GM18907 (cell line): Measurements from ENCODE around the gene CD72.

ENCODE experiments used
- ATAC-seq: cut with Tn5 transposase; IDR thresholded peaks from one replicate; pipeline ENCODE4 v1.9.1; 2021; ENCODE audit warnings: mild to moderate bottlenecking, moderate library complexity; ENCODE audit not compliant: unreplicated experiment

The CD72 gene

DNA sequence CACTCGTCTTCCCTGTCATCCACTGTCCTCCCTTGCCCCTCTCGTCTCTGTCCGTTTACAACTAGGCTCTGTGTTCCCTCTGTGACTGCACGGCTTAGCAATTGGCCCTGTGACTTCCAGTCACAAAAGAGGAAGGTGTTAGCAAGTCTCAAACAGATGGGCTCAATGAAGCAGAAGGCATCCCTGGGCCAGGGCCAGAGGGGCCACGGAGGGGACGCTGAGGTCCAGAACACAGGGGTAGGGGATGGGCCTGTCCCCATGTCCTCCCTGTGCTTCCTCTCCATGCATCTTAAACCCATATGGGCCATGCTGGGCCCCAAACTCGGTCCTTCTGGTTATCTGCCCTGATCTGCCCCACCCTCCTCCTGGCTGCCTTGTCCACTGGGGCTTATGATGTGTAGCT is at the start of gene CD72:
CD72 (minus strand) TSS at position 89 of the 403 bp plus-strand sequence. CDS start 110 bp downstream, outside the sequence.
- ATAC-seq, result no peak

- ATAC-seq, result no peak
These were observed 49.7 kb upstream of the CD72 start for GRCh38 chr9:35667939-35668338.

DNA sequence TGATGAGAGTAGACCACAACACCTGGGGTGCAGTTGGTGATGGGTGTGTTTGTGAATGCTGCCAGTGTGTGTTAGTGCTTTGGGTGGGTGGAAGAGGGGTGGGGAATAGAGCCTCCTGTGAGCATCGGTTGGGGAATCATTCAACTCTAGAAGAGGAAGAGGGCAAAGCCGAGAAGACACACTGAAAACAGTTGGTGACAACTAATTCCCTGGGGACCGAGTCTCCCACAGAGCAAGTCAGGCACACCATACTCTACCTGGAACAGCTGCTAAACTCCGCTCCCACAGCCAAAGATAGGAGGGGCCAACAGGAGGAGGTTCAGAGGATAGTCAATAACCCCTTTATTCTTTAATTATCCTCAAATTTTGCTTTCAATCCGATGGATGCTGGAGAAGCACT is 48.3 kb upstream of the CD72 start:
- ATAC-seq, result no peak

DNA sequence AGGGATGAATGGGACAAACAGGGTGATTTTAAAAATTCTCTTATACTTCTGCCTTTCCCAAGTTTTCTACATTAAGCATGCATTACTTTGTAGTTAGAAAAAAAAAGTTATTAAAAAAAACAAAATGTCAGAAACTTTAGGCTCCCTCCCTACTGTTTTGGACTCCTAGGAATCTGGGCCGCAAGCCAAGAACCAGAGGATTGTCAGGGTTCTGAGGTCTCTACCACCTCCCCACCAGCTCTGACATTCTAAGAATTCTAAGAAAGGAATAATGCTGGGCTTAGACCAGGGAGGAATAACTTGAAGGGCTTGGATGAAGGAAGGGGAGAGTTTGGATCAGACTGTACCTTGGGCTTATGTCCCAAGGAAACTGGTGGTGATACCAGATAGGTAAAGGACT is 47.8 kb upstream of the CD72 start:
- ATAC-seq, result no peak

DNA sequence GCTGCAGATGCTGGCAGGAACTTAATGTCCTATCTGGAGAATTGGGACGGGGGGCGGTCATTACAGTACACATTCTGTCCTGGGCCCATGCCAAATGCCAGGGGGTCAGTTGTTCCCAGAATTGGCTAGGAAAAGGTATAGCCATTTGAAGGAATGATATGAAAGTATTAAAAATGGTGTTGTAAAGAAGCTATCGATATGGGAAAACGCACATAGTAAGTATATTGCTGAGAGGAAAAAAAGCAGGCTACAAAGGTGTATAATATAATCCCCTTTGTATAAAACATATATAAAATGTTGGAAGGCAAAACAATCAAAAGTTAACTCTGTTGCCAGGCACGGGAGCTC is 47.2 kb upstream of the CD72 start:
- no peak for ATAC-seq

DNA sequence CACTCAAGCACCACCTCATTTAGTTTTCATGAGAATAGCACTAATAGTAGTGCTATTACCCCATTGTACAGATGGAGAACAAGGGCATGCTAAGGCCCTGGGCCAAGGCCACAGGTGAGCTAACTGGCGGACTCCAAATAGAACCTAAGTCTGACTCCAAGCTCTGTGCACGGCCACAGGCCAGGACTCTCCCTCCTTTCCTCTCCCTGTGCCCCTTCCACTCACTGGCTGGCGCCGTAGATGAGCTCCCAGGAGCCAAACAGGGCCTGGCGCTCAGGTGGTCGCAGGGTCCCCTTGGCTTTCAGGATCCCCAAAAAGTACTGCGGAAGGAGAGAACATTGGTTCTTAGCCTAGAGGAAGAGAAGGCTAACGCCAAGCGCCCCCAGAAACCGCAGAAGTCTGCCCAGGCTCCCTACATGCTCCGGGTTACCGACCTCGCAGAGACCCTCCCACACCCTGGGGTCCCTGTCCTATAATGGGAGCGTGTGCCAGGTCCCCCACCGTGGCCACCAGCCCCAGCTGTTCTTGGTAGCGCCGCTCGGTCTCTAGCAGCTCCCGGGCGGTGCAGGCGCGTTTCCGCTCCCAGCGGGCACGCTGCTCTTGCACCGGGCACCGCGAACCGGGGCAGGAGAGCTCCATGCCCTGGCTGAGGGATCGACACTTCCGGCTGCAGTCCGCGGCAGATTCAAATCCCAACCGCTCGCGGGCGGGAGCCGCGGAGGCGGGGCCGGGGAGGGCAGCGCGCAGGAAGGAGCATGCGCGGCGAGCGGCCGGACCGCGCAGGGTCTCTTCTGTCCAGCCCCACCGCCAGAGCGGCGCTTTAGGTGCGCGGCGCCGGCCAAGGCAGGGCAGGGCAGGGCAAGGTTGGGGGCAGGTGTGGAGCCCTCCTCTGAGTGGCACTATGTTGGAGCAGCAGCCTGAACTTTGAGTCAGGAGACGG is 46.6 kb upstream of the CD72 start, which contains the start of gene ARHGEF39:
ARHGEF39 (minus strand) TSS at position 665 of the 940 bp plus-strand sequence; CDS start at position 639, 26 bp downstream.
- no peak for ATAC-seq

DNA sequence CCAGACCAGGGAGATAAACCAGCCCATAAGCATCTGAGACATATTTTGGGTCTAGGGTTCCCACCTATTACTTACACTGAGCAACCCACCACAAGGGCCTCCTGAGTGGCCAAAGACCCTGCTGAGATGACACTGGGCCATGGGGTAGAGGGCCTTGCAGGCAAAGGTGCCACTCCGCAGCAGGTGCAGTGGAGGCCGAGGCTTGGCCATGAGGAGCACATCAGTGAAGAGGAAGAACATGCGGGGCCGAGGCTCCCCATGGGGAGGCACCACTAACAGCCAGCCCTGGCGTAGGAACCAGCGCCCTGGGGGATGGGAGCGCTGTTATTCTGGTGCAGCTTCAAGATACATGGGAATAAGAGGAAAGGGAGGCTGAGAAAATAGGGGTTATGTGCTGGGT is 44.2 kb upstream of the CD72 start:
- no peak for ATAC-seq

DNA sequence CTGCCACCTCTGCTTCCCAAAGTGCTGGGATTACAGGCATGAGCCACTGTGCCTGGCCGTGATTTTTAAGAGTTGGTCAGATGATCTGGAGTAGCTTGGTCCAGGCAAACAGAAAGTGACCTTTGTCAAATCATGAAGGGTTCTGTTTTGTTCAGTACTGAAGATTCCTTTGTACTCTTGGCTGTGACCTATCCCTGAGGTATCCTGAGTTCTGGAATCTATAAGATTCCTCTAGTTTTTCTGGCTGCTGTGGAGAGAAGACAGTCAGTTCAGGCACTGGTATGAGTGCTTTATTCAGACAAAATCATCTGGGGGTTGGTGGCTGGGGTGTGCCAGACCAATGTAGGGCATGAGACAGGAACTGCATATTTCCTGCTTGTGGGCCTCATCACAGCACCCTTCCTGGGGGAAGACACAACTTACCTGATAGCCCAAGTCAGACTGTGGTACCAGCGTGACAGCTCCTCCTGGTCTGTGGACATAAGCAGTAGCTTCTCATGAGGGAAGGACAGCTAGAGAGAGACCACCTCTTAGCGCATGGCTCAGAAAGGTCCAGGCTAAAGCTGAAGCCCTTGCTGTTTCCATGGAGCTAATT is 43.6 kb upstream of the CD72 start:
- ATAC-seq, result no peak

- no peak for ATAC-seq
These were observed 42.8 kb upstream of the CD72 start for GRCh38 chr9:35660966-35661415.

DNA sequence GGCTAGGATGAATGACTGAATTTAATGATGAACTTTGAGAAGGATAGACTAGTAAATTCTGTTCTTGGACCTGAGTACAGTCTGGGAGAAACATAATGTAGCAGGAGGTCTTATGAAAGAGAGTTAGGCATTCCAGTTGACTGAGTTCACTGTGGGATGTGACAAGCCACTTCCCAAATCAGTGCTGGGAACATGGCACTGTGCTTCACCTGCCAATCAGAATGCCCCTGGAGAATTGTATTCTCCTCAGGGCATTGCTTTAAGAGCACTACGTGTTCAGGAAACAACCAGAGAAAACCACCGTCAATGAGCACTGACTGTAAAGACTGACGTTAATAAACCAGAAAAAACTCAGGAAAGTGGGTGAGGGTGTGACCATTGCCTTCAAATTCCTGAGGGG is 41.1 kb upstream of the CD72 start:
- ATAC-seq, result no peak

- ATAC-seq, result no peak
These were observed 40.7 kb upstream of the CD72 start for GRCh38 chr9:35658968-35659220.

DNA sequence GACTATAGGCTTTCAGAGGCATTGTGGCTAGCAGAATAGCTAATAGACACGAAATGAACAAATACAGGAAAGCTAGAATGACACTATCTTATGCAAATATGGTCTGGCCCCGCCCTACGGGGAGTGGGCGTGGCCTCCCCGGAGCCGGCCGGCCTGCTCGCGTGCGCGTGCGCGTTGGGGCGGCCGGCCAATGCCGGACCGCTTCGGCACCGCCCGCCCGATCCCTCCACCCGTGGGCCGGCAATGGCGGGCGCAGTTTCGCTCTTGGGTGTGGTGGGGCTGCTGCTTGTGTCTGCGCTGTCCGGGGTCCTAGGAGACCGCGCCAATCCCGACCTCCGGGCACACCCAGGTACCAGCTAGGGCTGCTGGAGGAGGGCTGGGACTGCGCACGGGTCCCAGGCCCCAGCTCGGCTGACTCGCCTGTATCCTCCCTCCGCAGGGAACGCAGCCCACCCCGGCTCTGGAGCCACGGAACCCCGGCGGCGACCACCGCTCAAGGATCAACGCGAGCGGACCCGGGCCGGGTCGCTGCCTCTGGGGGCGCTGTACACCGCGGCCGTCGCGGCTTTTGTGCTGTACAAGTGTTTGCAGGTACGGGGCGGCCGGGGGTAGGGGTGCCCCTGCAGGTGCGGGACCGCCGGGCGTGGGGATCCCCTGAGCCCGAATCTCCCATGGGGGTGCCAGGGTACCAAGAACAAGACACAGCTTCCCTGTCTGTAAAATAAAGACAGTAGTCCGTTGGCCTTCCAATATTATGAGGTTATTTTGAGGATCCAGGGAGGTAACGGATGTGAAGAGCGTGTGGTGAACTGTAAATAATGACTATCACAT is 40.1 kb upstream of the CD72 start, which contains the start of gene CCDC107:
CCDC107 (plus strand) TSS at position 156 of the 831 bp plus-strand sequence; CDS start at position 244, 88 bp downstream.
- ATAC-seq, result peak; percentile 72

DNA sequence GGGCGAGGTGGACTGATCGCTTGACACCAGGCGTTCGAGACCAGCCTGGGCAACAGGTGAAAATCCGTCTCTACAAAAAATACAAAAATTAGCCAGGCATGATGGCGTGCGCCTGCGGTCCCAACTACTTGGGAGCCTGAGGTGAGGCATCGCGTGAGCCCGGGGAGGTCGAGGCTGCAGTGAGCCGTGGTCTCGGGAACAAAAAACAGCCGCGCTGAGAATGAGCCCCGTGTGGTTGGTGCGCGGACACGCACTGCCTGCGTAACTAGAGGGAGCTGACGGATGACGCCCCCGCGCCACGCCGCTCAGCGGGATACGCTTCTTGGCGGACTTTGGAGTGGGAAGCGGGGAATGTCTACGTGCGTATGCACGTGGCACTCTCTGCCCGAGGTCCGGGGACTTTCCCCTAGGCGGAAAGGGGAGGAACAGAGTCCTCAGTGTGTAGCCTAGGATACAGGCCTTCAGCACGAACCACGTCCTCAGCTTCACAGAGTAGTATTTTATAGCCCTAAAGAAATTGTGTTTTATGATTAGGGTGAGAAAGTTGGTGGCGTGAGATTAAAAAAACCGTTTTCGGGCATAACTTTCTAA is 39.4 kb upstream of the CD72 start, which contains the start of gene RMRP:
RMRP (minus strand) TSS at position 474 of the 591 bp plus-strand sequence.
- ATAC-seq, result peak; percentile 84

DNA sequence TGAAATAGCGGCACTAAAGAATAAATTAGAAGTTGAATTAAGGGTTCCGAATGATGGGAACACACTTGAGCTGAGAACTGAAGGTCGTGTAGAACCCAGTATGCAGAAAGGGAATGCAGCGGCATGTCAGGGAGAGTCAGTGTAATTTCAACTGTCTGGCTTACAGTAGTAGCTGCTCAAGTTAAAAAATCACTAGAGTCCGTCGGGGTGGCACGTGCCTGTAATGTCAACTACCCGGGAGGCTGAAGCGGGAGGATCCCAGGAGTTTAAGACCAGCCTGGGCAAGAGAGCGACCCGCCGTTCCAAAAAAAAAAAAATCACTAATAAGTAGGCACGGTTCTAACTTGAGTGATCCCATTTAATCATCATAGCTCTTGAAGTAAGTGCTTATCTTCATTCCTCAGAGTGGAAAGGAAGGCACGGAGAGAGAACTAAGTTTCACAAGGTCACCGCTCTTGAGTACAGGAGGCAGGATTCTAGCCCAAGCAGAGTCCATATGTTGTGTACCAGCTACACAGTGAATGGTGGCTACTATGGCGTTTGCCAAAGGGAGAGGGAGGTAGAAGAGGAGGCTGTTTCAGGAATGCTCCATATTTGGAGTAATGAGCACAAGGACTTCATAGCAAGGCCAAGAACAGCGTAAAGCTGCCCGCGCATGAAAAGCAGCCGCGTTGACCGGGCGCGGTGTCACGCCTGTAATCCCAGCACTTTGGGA is 38.8 kb upstream of the CD72 start:
- ATAC-seq, result no peak

GRCh38 chr9:35656348-35656747 is 38.1 kb upstream of the CD72 start:
- no peak for ATAC-seq

DNA sequence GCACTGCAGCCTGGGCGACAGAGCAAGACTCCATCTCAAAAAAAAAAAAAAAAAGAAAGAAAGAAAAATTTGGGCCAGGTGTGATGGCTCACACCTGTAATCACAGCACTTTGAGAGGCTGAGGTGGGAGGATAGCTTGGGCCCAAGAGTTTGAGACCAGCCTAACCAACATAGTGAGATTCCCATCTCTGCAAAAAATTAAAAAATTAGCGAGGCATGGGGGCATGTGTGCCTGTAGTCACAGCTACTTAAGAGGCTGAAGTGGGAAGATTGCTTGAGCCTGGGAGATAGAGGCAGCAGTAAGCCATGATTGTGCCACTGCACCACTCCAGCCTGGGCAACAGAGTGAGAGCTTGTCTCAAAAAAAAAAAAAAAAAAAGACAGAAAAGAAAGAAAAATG is 35.4 kb upstream of the CD72 start:
- no peak for ATAC-seq

DNA sequence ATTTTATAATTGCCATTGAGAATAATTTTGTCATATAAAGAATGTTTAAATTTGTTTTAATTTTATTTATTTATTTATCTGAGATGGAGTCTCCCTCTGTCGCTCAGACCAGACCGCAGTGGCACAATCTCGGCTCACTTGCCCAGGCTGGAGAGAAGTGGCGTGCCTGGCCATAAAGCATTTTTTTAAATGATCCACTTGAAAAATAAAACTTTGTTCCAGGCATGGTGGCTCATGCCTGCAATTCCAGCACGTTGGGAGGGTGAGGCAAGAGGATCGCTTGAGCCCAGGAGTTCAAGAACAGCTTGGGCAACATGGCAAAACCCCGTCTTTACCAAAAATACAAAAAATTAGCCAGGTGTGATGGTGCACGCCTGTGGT is 34.6 kb upstream of the CD72 start:
- ATAC-seq, result no peak

- no peak for ATAC-seq
These were observed 34.0 kb upstream of the CD72 start for GRCh38 chr9:35651956-35652828.
